B cell (primary cell): ENCODE data around the gene FBXO48.

Experiments used
- CTCF ChIP-seq: fragments of 200-600 bp; IDR thresholded peaks from one replicate; pipeline ENCODE4 v1.8.0; 2022; ENCODE audit warnings: antibody characterized with exemption, mild to moderate bottlenecking
- EZH2 ChIP-seq: IDR thresholded peaks from 2 replicates; pipeline ENCODE4 v1.6.1; 2012; ENCODE audit warnings: borderline replicate concordance, low read depth, mild to moderate bottlenecking, moderate library complexity, low read length; ENCODE audit not compliant: insufficient read depth, poor library complexity, severe bottlenecking

DNA sequence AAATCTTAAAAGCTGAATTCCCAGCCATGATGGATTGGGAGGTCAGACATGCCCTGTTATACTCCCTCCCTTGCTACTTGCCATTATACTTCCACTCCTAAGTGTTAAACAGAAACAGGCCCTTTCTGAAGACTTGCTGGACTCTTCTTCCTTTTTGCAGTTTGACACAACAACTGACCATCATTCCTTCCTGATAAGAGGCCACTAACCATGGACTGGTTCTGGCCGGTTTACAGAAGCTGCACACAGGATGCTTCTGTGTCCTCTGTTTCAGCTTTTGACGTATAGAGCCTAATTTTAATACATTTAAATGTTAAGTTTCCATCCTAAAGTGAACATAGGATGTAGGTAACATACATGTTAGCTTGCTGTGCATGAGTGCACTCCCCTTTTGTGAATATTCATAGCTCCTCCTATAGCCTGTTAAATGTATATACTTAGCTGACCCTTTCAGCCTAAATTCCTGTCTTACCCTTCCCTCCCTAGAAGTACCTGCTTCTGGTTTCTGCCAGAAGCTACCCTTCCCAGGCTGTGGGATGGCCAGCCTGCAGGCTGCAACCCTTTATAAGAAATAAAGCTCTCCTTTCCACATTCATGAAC lies 13.2 kb downstream of the FBXO48 start:
- no peak for TF ChIP-seq CTCF
- no peak for TF ChIP-seq EZH2
